ENCODE data around the gene NEK4.
"Not testable (repeated sequence)": the region's sequence is repeated elsewhere in the genome, so short reads cannot be mapped to it uniquely, and the experiment has no call there.

The NEK4 gene

DNA sequence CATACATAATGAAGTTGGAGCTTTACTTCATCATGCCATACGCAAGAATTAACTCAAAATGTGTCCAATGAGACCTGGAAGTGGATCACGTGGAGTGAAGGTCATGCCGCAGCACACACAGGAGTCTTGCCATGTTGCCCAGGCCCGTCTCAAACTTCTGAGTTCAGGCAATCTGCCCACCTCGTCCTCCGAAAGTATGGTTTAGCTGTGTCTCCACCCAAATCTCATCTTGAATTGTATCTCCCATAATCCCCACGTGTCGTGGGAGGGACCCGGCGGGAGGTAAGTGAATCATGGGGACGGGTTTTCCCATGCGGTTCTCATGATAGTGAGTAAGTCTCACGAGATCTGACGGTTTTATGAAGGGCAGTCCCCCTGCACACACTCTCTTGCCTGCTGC, 39.1 kb downstream of the NEK4 start:
- no peak for DNase-seq

DNA sequence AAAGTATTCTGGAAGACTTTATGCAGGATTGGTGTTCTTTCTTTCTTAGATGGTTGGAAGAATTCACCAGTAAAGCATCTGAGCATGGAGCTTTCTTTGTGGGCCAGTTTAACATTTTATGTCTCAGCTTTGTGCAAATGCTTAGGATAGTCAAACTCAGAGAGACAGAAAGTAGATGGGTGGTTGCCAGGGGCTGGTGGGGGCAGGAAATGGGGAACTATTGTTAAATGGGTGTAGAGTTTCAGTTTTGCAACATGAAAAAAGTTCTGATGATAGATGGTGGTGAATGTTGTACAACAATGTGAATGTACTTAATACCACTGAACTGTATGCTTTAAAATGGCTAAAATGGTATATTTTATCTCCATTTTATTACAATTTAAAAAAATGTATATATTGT, 40.1 kb downstream of the NEK4 start:
- DNase-seq, result no peak

DNA sequence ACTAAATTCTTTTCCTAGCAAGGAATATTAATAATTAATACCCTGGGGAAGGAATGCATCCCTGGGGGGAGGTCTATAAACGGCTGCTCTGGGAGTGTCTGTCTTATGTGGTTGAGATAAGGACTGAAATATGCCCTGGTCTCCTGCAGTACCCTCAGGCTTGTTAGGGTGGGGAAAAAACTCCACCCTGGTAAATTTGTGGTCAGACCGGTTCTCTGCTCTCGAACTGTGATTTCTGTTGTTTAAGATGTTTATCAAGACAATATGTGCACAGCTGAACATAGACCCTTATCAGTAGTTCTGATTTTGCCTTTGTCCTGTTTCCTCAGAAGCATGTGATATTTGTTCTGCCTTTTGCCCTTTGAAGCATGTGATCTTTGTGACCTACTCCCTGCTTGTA, 42.0 kb downstream of the NEK4 start:
- not testable (repeated sequence) for DNase-seq

GRCh38 chr3:52724511-52724910, 46.2 kb downstream of the NEK4 start:
- DNase-seq, result no peak

DNA sequence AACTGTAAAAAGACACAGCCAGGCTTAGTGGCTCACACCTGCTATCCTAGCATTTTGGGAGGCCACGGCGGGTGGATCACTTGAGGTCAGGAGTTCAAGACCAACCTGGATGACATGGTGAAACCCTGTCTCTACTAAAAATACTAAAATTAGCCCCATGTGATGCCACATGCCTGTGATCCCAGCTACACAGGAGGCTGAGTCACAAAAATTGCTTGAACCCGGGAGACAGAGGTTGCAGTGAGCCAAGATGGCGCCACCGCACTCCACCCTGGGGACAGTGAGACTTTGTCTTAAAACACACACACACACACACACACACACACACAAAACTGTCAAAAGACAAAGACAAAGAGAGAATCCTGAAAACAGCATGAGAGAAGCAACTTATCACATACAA, 46.8 kb downstream of the NEK4 start:
- DNase-seq, result no peak

GRCh38 chr3:52722491-52722890, 48.2 kb downstream of the NEK4 start:
- DNase-seq, result no peak

GRCh38 chr3:52721730-52722008, 49.1 kb downstream of the NEK4 start:
- no peak for DNase-seq

DNA sequence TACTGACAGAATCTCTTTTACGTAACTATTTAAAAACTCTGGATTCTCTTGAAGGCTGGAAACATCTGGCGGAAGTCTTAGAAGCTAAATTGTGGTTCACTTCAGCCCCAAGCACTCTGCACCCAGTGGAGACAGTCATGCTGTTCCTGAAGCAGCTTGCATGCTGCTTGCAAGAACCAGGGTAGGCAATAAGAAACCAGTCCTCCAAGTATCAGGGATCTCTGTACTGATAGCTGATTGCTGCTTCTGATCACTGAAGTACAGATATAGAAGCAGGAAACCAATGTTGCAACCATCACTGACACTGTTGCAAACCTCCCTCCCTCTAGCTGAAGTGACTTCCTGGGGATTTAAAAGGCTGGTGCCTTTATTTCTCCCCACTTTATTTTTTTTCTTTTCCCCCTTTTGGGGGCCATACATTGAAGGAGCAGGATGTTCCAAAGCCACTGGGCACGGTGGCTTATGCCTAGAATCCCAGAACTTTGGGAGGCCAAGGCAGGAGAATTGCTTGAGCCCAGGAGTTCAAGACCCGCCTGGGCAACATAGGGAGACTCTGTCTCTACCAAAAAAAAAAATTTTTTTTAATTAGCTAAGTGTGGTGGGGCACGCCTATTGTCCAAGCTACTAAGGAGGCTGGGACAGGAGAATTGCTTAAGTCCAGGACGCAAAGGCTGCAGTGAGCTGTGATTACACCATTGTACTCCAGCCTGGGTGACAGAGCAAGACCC, 49.6 kb downstream of the NEK4 start:
- peak in 1 of 14 donors; percentile 8 for DNase-seq

DNA sequence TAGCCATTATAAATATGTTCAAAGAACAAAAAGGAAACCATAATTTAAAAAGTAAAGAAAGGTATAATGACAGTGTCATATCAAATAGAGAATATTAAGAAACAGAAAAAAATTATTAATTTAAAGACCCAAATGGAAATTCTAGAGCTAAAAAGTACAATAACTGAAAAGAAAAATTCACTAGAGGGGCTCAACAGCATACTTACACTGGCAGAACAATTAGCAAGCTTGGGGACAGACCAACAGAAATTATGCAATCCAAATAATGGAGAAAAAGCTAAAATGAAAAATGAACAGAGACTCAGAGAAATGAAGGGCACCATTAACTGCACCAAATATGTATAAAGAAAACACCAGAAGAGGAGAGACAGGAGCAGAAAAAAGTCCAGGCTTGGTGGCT, 51.1 kb downstream of the NEK4 start:
- DNase-seq, result no peak

DNA sequence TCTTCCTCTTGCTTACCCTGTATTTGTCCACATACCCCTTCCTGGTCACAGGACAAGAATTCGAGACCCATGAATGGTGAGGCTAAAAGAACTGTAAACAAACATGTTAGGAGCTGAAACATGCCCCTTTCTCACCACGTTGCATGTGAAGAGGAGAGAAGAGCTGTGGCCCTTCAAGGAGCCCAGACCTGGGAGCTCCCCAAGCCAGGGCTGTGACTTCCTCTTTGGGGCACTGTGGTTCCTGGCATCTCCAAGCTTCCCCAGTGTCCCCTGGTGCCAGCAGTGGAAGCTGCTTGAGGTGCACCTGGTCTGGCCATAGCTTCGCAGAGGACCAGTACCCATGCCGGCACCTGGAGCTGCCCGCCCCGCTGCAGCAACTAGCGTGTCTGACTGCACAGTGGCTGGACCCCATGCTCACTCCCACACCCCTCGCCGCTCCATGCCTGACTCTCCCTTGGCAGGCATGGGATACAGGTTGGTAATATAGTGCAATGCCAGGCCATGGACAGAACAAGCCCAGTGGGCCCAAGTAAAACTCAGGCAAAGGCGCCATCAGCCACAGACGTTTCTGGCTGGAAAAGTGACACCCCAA, 54.9 kb downstream of the NEK4 start:
- DNase-seq, result no peak

DNA sequence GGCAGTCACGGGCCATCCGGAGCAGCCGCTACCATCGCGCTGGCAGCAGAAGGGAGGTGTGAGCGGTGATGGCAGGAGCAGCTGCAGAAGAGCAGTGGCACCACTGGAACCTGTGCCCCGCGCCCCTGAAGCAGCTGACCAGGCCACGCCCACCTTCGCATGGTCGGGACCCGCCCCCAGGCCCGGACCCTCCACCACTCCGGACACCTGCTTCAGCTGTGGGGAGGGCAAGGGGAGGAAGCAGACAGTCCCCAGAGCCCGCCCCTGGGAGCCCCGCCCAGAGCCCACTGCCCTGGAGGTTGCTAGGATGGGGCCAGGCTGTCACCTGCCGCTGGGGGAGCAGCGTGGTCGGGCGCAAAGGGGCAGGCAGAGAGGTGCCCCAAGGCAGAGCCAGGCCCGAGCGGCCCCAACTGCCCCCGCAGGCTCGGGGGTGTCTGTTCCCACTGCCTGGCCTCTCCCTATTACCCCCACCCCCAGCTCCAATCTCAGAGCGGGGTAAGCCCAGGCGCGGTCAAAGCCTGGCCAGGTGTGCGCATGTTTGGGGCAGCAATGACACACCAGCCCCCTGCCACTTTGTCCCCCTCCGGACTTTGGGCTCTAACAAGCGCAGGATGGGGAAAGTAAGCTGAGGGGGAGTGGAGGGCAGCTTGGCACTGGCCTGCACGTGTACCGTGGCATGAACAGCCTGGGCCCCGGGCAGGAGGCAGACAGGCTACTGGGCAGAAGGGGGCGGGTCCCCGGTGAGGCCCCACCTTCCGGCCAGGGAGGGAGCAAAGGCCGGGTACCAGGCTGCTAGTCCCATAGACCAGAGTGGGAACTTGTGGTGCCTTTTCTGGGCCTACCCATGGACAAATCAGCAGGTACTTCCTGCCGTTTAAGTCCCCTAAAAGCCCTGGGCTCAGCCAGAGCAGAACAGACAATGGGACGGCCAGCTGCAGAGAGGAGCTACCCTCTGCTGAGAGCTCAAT, 56.1 kb downstream of the NEK4 start:
- no peak for DNase-seq

DNA sequence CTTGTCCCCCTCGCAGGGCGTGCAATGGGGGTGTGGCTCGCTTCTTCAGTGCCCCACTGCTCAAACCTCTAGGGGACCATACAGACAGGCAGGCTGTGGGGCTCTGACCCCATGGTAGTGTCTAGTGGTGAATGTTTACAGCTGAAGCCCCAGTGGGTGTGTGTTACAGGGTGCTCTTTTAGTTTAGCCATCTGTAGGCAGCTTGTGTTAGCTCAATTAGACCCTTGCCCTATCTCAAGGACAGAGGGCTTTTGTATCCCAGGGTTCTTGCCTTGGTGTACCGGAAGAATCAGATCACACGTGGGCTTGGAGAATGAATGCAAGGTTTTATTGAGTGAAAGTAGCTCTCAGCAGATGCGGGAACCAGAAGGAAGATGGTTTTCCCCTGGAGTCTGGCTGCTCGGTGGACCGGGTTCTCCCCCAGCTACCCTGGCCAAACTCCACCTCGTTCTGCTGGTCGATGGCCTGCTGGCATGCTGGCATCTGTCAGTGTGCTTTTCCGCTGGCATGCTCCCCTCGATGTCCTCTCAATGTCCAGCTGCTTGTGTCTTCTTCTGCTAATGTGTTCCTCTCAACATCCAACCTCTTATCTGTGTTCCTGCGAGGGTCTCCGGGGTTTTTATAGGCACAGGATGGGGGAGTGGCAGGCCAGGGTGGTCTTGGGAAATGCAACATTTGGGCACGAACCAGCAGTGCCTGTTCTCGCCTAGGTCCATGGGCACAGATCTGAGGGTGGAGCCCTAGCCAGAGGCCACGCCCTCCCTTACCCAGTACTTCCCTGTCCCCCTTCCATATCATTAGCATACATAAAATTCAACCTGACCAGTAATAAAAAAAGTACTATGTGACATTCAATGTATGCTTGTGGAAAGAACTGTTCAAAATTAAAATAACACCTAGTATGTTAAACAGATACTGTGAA, 58.2 kb downstream of the NEK4 start:
- DNase-seq, result no peak

- no peak for DNase-seq
Measured at GRCh38 chr3:52710512-52710911, 60.2 kb downstream of the NEK4 start.

DNA sequence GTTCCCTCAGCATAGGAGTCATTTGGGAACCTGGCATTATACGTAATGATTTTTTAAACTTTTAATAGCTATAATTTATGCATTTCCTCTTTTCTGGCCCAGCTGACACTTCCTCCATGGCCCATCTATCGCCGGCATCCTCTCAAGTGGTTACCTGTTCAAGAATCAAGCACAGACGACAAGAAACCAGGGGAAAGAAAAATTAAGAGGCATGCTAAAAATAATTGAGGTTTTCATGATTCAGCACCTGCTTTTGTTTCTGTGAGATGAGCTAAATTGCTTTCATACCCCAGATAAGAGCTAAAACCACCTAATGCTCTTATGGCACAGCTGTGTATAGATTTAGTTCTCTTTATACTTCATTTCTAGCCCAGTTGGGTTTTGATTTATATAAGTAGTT, 63.2 kb downstream of the NEK4 start:
- DNase-seq, result no peak

GRCh38 chr3:52705688-52706686, 64.8 kb downstream of the NEK4 start, which contains the start of the genes GLT8D1 and SPCS1:
TSS of gene GLT8D1 (minus strand) at chr3:52705791. CDS start at chr3:52700460, 5,331 bp downstream.
TSS of gene SPCS1 (plus strand) at chr3:52706106. CDS start at chr3:52706247, 141 bp downstream.
- DNase-seq, result peak; percentile 50 to 98 (median 91)

DNA sequence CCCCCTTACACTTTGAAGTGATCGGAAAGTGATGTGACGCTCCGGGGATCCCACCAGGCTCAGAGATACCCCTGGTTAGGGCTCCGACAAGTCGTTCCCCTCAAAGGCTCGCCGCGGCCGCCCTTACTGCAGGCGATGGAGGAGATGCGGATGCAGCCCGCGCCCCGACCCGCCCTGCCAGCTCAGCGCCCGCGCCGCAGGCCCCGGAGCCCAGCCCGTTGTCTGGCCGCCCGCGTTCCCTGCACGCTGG, 65.4 kb downstream of the NEK4 start:
- no peak for DNase-seq

GRCh38 chr3:52704611-52705437, 65.9 kb downstream of the NEK4 start:
- peak in 2 of 14 donors; percentile 23 to 44 for DNase-seq

GRCh38 chr3:52703341-52703740, 67.4 kb downstream of the NEK4 start:
- DNase-seq, result no peak

DNA sequence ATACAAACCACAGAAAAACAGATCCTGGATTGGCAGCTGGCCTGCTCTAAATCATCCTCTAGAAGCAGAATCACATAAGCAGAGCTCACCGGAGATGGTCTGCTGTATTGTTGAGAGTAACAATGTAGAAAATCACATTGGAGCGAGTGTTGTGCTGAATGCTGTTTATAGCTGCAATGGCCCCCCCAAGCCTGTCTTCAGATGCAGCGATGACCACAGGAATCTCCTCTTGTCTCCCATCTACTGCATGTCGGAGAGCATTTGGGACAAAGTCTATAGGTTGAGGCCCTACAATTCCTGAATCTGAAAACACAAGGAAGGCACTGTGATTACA, 73.1 kb downstream of the NEK4 start:
- DNase-seq, result no peak

Measured in C1 segment of cervical spinal cord (tissue), 14 donors.